AG09319 (cell line): Measurements from ENCODE around the gene PCSK5.

Source experiments
- DNase-seq: peaks from one replicate; pipeline ENCODE4 v3.0.0-alpha.2; 2010; ENCODE audit warnings: low read depth; ENCODE audit errors: extremely low read depth
- TF ChIP-seq, protein P1 (sequence below): IDR thresholded peaks from 2 replicates; pipeline ENCODE4 v1.5.1; 2011; ENCODE audit warnings: low read depth, mild to moderate bottlenecking, inconsistent platforms, low read length, moderate library complexity

PCSK5 gene

GRCh38 chr9:76401176-76401575 lies 510.7 kb downstream of the PCSK5 start:
- DNase-seq = no peak
- TF ChIP-seq, protein P1, sequence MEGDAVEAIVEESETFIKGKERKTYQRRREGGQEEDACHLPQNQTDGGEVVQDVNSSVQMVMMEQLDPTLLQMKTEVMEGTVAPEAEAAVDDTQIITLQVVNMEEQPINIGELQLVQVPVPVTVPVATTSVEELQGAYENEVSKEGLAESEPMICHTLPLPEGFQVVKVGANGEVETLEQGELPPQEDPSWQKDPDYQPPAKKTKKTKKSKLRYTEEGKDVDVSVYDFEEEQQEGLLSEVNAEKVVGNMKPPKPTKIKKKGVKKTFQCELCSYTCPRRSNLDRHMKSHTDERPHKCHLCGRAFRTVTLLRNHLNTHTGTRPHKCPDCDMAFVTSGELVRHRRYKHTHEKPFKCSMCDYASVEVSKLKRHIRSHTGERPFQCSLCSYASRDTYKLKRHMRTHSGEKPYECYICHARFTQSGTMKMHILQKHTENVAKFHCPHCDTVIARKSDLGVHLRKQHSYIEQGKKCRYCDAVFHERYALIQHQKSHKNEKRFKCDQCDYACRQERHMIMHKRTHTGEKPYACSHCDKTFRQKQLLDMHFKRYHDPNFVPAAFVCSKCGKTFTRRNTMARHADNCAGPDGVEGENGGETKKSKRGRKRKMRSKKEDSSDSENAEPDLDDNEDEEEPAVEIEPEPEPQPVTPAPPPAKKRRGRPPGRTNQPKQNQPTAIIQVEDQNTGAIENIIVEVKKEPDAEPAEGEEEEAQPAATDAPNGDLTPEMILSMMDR = no peak

- no peak for DNase-seq
- TF ChIP-seq, protein P1 = no peak
Measured at GRCh38 chr9:76401580-76402354, 511.3 kb downstream of the PCSK5 start.

- DNase-seq = peak; percentile 60
- TF ChIP-seq, protein P1 = peak; percentile 54
Measured at GRCh38 chr9:76403352-76403751, 512.9 kb downstream of the PCSK5 start.

GRCh38 chr9:76404401-76404800 lies 513.9 kb downstream of the PCSK5 start:
- TF ChIP-seq, protein P1 = no peak
- no peak for DNase-seq

DNA sequence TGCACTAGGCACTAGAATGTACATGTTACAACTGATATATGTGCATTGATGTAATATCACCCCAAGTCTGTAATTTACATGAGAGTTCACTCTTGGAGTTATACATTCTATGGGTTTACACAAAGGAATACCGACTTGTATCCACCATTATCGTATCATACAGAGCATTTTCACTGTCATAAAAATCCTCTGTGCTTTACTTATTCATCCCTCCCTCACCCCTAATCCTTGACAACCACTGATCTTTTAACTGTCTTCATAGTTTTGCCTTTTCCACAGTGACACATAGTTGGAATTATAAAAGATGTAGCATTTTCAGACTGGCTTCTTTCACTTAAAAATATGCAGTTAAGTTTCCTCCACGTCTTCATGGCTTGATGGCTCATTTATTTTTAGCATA lies 514.9 kb downstream of the PCSK5 start:
- TF ChIP-seq, protein P1 = no peak
- DNase-seq = no peak

- no peak for DNase-seq
- TF ChIP-seq, protein P1 = no peak
Measured at GRCh38 chr9:76405868-76406267, 515.4 kb downstream of the PCSK5 start.
